Spleen (tissue), 11 donors: Measurements from ENCODE around the gene RNF212B. TPM values are rescaled to one million over a fixed set of nuclear protein-coding genes. Genes with fewer than 3 reads are reported as not detected.

Experiments
- DNase-seq: peaks from one replicate; pipeline ENCODE4 v3.0.0-alpha.2; 2020
- H3K27ac ChIP-seq, 8 donors: fragments of 200-600 bp; sonication (generic) in 7 of 8; 1 replicate in 4 of 8; 2 replicates in 4 of 8; pipeline versions ENCODE4 v1.5.0 to v1.8.0; 2016 to 2021; ENCODE audit warnings: inconsistent platforms in 4 of 8, mild to moderate bottlenecking in 4 of 8, moderate library complexity in 1 of 8
- H3K27me3 ChIP-seq, 7 donors: fragments of 200-600 bp; sonication (generic) in 6 of 7; replicated peaks in 1 of 7; 1 replicate in 4 of 7; 2 replicates in 3 of 7; pipeline versions ENCODE4 v1.5.0 to v1.8.0; 2016 to 2021; ENCODE audit warnings: inconsistent platforms in 3 of 7, mild to moderate bottlenecking in 1 of 7
- H3K36me3 ChIP-seq, 6 donors: fragments of 200-600 bp; sonication (generic) in 5 of 6; 1 replicate in 4 of 6; 2 replicates in 2 of 6; pipeline versions ENCODE4 v1.5.0 to v1.8.0; 2016 to 2021; ENCODE audit warnings: inconsistent platforms in 2 of 6
- H3K4me1 ChIP-seq, 6 donors: fragments of 200-600 bp; sonication (generic) in 5 of 6; 1 replicate in 3 of 6; 2 replicates in 3 of 6; pipeline versions ENCODE4 v1.5.0 to v1.8.0; 2016 to 2021; ENCODE audit warnings: inconsistent platforms in 3 of 6
- H3K4me3 ChIP-seq, 8 donors: fragments of 200-600 bp; sonication (generic) in 7 of 8; 1 replicate in 4 of 8; 2 replicates in 4 of 8; pipeline versions ENCODE4 v1.5.0 to v1.8.0; 2016 to 2021; ENCODE audit warnings: inconsistent platforms in 4 of 8, mild to moderate bottlenecking in 4 of 8, moderate library complexity in 2 of 8
- H3K9me3 ChIP-seq, 8 donors: fragments of 200-600 bp; sonication (generic) in 7 of 8; 1 replicate in 4 of 8; 2 replicates in 4 of 8; pipeline versions ENCODE4 v1.5.0 to v1.8.0; 2016 to 2021; ENCODE audit warnings: inconsistent platforms in 4 of 8
- CTCF ChIP-seq, 11 experiments: fragments of 200-600 bp in 7 of 11; fragments of 450-650 bp in 4 of 11; sonication (generic) in 4 of 11; IDR thresholded peaks in 8 of 11; conservative IDR thresholded peaks in 3 of 11; 1 replicate in 7 of 11; 2 replicates in 4 of 11; pipeline versions ENCODE4 v1.4.0 to v1.8.0; 2016 to 2021; ENCODE audit warnings: antibody characterized with exemption in 11 of 11, inconsistent platforms in 4 of 11, mild to moderate bottlenecking in 1 of 11
- POLR2A ChIP-seq, 3 donors: fragments of 450-650 bp; IDR thresholded peaks; one replicate each; pipeline ENCODE4 v1.5.1; 2017; ENCODE audit warnings: antibody characterized with exemption in 3 of 3, mild to moderate bottlenecking in 1 of 3
- POLR2AphosphoS5 ChIP-seq, 3 donors: sonication (generic); formaldehyde crosslinking; IDR thresholded peaks; one replicate each; pipeline ENCODE4 v1.5.1; 2017; ENCODE audit warnings: antibody characterized with exemption in 3 of 3
- WGBS, 5 donors: extraction: QIAGEN DNeasy Blood & Tissue Kit in 3 of 5; methylation state at CpG; one replicate each; pipeline versions ENCODE4 v1.1.5 to v1.1.7; 2013 to 2018; 5-methylcytosine and 5-hydroxymethylcytosine counted together
- intact Hi-C: fragments of 100-400 bp; cut with DNase I; formaldehyde crosslinking; loops from one replicate; pipeline ENCODE4 v1.15.0; 2023; ENCODE audit warnings: low total_unique reads
- polyA plus RNA-seq, 3 donors: library from polyadenylated mRNA; stranded (reverse); fragments of 200-250 nt; gene quantifications; one replicate each; pipeline ENCODE4 v1.2.1, GENCODE V29; 2013
- total RNA-seq, 7 donors: library from RNA; depleted of rRNA in 3 of 7; stranded (reverse); fragments of >200 nt in 3 of 7; fragmentation: NEBNext Ultra II Directional in 4 of 7; extraction: Animal tissue kit (Norgen Biotek cat#: 25700) in 4 of 7; gene quantifications; one replicate each; pipeline versions ENCODE4 v1.1.0 to v1.2.1, GENCODE V29; 2016 to 2021
- donor health status: healthy with polysubstance abuse.
- donor health status: DM: no; HTN: no; CAD: no; lungs with moderate emphysema.
- donor health status: DM: no; HTN: no; CAD: no.
- donor health status: Bipolar disorder and iron deficiency.
- donor health status: healthy.
- donor health status: DM: no; HTN: no; CAD: no.
- donor health status: DM: yes; HTN: yes; CAD: no.

RNF212B gene
- total and polyA plus RNA-seq, 10 donors: not detected

- TF ChIP-seq POLR2A (IDR thresholded peaks at IDR 0.05): no peak
- no peak for TF ChIP-seq CTCF (IDR thresholded peaks at IDR 0.05 in 8 of 11, conservative IDR thresholded peaks at IDR 0.05 in 3 of 11)
- no peak for TF ChIP-seq POLR2AphosphoS5 (IDR thresholded peaks at IDR 0.05)
- Histone ChIP-seq H3K4me3 (no peak overlapping the region), H3K9me3 (no peaks in the 10 kb centered on the region), H3K4me1 (no peaks in the 10 kb centered on the region), H3K27ac (no peak overlapping the region), H3K36me3 (no peaks in the 10 kb centered on the region), H3K27me3 (no peaks in the 10 kb centered on the region)
- intact Hi-C loops: no loop called here
- 92 to 96% (median 93%) methylated on average over 7 of the region's 7 CpGs for WGBS, 5 donors
- DNase-seq: no peak
Measured at GRCh38 chr14:23202001-23202400, 35.7 kb upstream of the RNF212B start.

GRCh38 chr14:23206422-23207145 lies 31.2 kb upstream of the RNF212B start:
- Histone ChIP-seq H3K27ac (no peak overlapping the region), H3K27me3 (peaks cover 0 to 4% (median 0%) of the 10 kb centered on the region in 7 donors), H3K9me3 (no peaks in the 10 kb centered on the region), H3K36me3 (no peaks in the 10 kb centered on the region), H3K4me1 (no peaks in the 10 kb centered on the region), H3K4me3 (no peak overlapping the region)
- no peak for TF ChIP-seq POLR2A (IDR thresholded peaks at IDR 0.05)
- intact Hi-C loops: no loop called here
- WGBS, 5 donors: 80 to 91% (median 86%) methylated on average over 3 of the region's 3 CpGs
- no peak for DNase-seq

DNA sequence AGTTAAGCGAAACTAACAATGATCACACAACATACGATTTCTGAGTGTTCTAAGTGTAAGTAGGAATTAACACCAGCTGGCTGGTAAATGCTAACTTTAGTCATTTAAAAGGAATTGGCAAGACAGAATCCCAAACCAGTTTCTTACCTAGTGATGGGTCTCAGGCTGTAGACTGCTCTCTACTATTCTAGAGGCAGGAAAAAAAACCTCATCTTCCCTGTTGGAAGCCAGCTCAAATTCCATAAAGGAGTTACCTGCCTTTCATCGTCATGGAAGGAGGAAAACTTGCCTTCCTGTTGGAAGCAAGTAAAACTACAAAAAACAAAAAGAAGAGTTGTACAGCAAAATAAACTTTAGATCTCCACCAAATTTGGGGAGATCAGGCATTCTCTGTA lies 30.6 kb upstream of the RNF212B start:
- Histone ChIP-seq H3K4me3 (no peak overlapping the region), H3K9me3 (no peaks in the 10 kb centered on the region), H3K27me3 (peaks cover 0 to 4% (median 0%) of the 10 kb centered on the region in 7 donors), H3K4me1 (no peaks in the 10 kb centered on the region), H3K36me3 (no peaks in the 10 kb centered on the region), H3K27ac (no peak overlapping the region)
- 75 to 86% (median 82%) methylated on average over 3 of the region's 3 CpGs for whole genome bisulfite sequencing, 5 donors
- intact Hi-C loops: no loop called here
- no peak for TF ChIP-seq POLR2AphosphoS5 (IDR thresholded peaks at IDR 0.05)
- DNase-seq: no peak

GRCh38 chr14:23208324-23208723 lies 29.4 kb upstream of the RNF212B start:
- no peak overlapping the region for H3K27ac ChIP-seq

More at GRCh38 chr14:23208324-23208723, 29.4 kb upstream of the RNF212B start:
- DNase-seq: no peak
- Histone ChIP-seq H3K4me1 (no peaks in the 10 kb centered on the region), H3K36me3 (no peaks in the 10 kb centered on the region), H3K4me3 (no peak overlapping the region), H3K9me3 (no peaks in the 10 kb centered on the region), H3K27me3 (peaks cover 0 to 8% (median 0%) of the 10 kb centered on the region in 7 donors)
- intact Hi-C loops: no loop called here
- TF ChIP-seq POLR2AphosphoS5 (IDR thresholded peaks at IDR 0.05): no peak
- no peak for TF ChIP-seq CTCF (IDR thresholded peaks at IDR 0.05 in 8 of 11, conservative IDR thresholded peaks at IDR 0.05 in 3 of 11)
- TF ChIP-seq POLR2A (IDR thresholded peaks at IDR 0.05): no peak
